Panc1 (cell line): ENCODE measurements around the gene PNMA8A. TPM values are rescaled to one million over a fixed set of nuclear protein-coding genes. Genes with fewer than 3 reads are reported as not detected.

Experiments used
- ATAC-seq: fragments of 200-7000 bp; cut with Tn5 transposase; 2 replicates; pipeline ENCODE4 v1.9.1; 2020; ENCODE audit warnings: mild to moderate bottlenecking, moderate library complexity
- BruUV-seq: library from RNA; stranded (reverse); fragments of 400-500 nt; replicated peaks from 2 replicates; lab custom pipeline; 2021; lab: Mats Ljungman, UMichigan
- CTCF ChIA-PET: fragments of 300-600 bp; sonication (Branson Sonifier 250); formaldehyde crosslinking; loops from one replicate; lab custom pipeline; 2022; ENCODE audit warnings: antibody characterized with exemption; lab: Charles Lee
- POLR2A ChIA-PET: fragments of 300-600 bp; sonication (Branson Sonifier 250); formaldehyde crosslinking; loops from one replicate; lab custom pipeline; 2022; ENCODE audit warnings: antibody characterized with exemption; lab: Charles Lee
- DNase-seq: peaks from one replicate; pipeline ENCODE4 v3.0.0-alpha.2; 2010; ENCODE audit warnings: low read depth, low spot score
- H3K27ac ChIP-seq: 2 replicates; pipeline ENCODE4 v1.5.1; 2011; ENCODE audit warnings: mild to moderate bottlenecking, low read length, inconsistent platforms
- H3K27me3 ChIP-seq: fragments of 200-500 bp; sonication (Bioruptor generic); 2 replicates; pipeline ENCODE4 v1.6.0; 2014; ENCODE audit warnings: low read length, inconsistent platforms; ENCODE audit not compliant: control insufficient read depth, insufficient read depth
- H3K36me3 ChIP-seq: fragments of 200-500 bp; sonication (Bioruptor generic); 2 replicates; pipeline ENCODE4 v1.5.1; 2014; ENCODE audit warnings: inconsistent platforms, mild to moderate bottlenecking, low read length, moderate library complexity; ENCODE audit not compliant: control insufficient read depth, insufficient read depth
- H3K4me1 ChIP-seq: 2 replicates; pipeline ENCODE4 v1.5.1; 2011; ENCODE audit warnings: inconsistent platforms, mild to moderate bottlenecking, low read length, moderate library complexity; ENCODE audit not compliant: control insufficient read depth, insufficient read depth
- H3K4me3 ChIP-seq, 2 experiments: 2 replicates each; pipeline ENCODE4 v1.5.1; 2011 to 2012; ENCODE audit warnings: low read depth in 2 of 2, low read length in 2 of 2, mild to moderate bottlenecking in 2 of 2, inconsistent platforms in 1 of 2, moderate library complexity in 1 of 2
- H3K9me3 ChIP-seq: fragments of 200-500 bp; sonication (Bioruptor generic); 2 replicates; pipeline ENCODE4 v1.5.1; 2014; ENCODE audit warnings: low read depth, mild to moderate bottlenecking, inconsistent platforms, low read length, moderate library complexity; ENCODE audit not compliant: control insufficient read depth, insufficient read depth
- POLR2AphosphoS5 ChIP-seq: IDR thresholded peaks from 2 replicates; pipeline ENCODE4 v1.6.1; 2012; ENCODE audit warnings: mild to moderate bottlenecking, low read depth, low read length, moderate library complexity
- SIN3A ChIP-seq: IDR thresholded peaks from 2 replicates; pipeline ENCODE4 v1.6.1; 2012; ENCODE audit warnings: low read depth, mild to moderate bottlenecking, low read length, moderate library complexity, borderline replicate concordance; ENCODE audit not compliant: insufficient read depth
- TCF7L2 ChIP-seq: IDR thresholded peaks from 2 replicates; pipeline ENCODE4 v1.6.1; 2011; ENCODE audit warnings: mild to moderate bottlenecking, low read depth, low read length, inconsistent platforms
- in situ Hi-C: cut with HindIII; loops from 2 replicates; pipeline ENCODE4 v1.10.0; 2016; ENCODE audit warnings: low sequenced_read_pairs, low pct_unique_long_range_greater_than_20kb
- intact Hi-C: fragments of 100-400 bp; cut with micrococcal nuclease; formaldehyde crosslinking; loops from one replicate; pipeline ENCODE4 v1.10.0; 2022; ENCODE audit not compliant: unreplicated experiment
- total RNA-seq: library from RNA; stranded (reverse); gene quantifications from one replicate; pipeline ENCODE4 v1.2.1, GENCODE V29; 2021; ENCODE audit not compliant: unreplicated experiment
- TF ChIP-seq, protein P1 (sequence below), 2 experiments: IDR thresholded peaks; 2 replicates each; pipeline ENCODE4 v1.6.1; 2011 to 2012; ENCODE audit warnings: low read depth in 2 of 2, control low read depth in 1 of 2, low read length in 1 of 2, mild to moderate bottlenecking in 1 of 2, moderate library complexity in 1 of 2; ENCODE audit not compliant: insufficient read depth in 1 of 2
- TF ChIP-seq, protein P2 (sequence below): fragments of 450-650 bp; IDR thresholded peaks from 2 replicates; pipeline ENCODE4 v1.5.1; 2017; ENCODE audit warnings: mild to moderate bottlenecking

The PNMA8A gene
- total RNA-seq, 1 experiment from 2014 or later: not detected

DNA sequence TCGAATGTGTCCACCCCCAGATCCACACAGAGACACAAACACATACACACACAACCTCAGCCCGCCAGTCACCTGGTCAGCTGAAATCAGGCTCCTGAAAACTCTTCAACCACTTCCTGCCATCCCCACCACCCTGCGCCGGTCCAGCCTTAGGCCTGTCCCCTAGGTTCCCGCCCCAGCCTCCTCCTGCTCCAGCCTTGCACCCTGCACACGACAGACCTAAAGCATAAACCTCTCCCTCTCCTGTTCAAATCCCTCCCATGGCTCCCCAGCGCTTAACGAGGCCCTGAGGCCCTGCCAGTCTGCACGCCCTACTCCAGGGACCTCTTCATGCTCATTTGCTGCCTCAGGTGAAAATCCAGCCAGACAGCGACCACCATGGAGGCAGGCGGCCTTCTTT, 17.2 kb upstream of the PNMA8A start:
- Histone ChIP-seq H3K4me1 (no peaks in the 10 kb centered on the region; the same call in 1 of the 2 replicates), H3K27ac (no peak overlapping the region), H3K36me3 (no peaks in the 10 kb centered on the region), H3K4me3 (no peak overlapping the region), H3K9me3 (no peaks in the 10 kb centered on the region), H3K27me3 (no peaks in the 10 kb centered on the region)
- ChIA-PET POLR2A (interaction anchor here (0.6 kb wide), 1 partner anchor 94 kb away, joined by 9 read pairs; no protein-coding TSS in a partner anchor), CTCF (no interaction called here)
- DNase-seq: no peak
- TF ChIP-seq POLR2AphosphoS5: no peak
- no peak for TF ChIP-seq SIN3A
- TF ChIP-seq, protein P1, sequence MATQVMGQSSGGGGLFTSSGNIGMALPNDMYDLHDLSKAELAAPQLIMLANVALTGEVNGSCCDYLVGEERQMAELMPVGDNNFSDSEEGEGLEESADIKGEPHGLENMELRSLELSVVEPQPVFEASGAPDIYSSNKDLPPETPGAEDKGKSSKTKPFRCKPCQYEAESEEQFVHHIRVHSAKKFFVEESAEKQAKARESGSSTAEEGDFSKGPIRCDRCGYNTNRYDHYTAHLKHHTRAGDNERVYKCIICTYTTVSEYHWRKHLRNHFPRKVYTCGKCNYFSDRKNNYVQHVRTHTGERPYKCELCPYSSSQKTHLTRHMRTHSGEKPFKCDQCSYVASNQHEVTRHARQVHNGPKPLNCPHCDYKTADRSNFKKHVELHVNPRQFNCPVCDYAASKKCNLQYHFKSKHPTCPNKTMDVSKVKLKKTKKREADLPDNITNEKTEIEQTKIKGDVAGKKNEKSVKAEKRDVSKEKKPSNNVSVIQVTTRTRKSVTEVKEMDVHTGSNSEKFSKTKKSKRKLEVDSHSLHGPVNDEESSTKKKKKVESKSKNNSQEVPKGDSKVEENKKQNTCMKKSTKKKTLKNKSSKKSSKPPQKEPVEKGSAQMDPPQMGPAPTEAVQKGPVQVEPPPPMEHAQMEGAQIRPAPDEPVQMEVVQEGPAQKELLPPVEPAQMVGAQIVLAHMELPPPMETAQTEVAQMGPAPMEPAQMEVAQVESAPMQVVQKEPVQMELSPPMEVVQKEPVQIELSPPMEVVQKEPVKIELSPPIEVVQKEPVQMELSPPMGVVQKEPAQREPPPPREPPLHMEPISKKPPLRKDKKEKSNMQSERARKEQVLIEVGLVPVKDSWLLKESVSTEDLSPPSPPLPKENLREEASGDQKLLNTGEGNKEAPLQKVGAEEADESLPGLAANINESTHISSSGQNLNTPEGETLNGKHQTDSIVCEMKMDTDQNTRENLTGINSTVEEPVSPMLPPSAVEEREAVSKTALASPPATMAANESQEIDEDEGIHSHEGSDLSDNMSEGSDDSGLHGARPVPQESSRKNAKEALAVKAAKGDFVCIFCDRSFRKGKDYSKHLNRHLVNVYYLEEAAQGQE (IDR thresholded peaks at IDR 0.05; ENCODE audit: insufficient read depth in 1 of 2, low read depth in 2 of 2, low read length in 1 of 2): no peak
- TF ChIP-seq, protein P2, sequence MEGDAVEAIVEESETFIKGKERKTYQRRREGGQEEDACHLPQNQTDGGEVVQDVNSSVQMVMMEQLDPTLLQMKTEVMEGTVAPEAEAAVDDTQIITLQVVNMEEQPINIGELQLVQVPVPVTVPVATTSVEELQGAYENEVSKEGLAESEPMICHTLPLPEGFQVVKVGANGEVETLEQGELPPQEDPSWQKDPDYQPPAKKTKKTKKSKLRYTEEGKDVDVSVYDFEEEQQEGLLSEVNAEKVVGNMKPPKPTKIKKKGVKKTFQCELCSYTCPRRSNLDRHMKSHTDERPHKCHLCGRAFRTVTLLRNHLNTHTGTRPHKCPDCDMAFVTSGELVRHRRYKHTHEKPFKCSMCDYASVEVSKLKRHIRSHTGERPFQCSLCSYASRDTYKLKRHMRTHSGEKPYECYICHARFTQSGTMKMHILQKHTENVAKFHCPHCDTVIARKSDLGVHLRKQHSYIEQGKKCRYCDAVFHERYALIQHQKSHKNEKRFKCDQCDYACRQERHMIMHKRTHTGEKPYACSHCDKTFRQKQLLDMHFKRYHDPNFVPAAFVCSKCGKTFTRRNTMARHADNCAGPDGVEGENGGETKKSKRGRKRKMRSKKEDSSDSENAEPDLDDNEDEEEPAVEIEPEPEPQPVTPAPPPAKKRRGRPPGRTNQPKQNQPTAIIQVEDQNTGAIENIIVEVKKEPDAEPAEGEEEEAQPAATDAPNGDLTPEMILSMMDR: no peak
- no peak for TF ChIP-seq TCF7L2
- in situ Hi-C loops: no loop called here
- intact Hi-C loops: no loop called here
- 0 out of 2 replicates have a peak, but pooled peaks have one; percentile 41 for ATAC-seq
- no TSS peak for BruUV-seq

DNA sequence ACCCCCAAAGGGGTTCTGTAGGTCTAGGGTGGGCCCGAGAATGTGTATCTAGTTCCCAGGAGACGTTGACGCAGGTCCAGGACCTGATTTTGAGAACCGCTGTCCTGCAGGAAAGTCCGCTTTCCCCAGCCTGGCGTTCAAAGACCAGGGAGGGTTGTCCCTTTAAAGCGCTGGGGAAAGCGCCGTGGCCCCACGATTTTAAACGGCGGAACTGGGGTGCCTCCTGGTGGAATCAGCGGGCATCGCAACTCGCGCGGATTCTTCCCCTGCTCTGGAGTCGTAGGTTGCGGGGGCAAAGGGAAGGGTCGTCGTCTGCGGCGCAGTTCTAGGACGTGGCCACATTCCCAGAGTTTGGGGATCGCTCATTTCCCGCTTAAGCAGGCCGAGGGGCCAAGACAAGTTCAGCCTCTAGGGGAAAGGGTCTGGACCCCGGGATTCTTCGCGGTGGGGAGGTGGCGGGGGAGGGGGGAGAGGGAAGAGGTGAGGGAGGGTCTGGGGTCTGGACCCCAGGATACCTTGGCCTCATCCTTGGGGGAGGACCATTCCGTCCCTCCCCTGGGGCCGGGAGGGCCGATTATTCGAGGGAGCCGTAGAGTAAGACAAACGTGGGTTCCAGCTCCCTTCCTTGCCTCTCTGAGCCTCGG, 16.6 kb upstream of the PNMA8A start:
- Histone ChIP-seq H3K4me1 (no peaks in the 10 kb centered on the region; the same call in 1 of the 2 replicates), H3K4me3 (peak overlapping the region; percentile 15 to 33; a peak in 3 of 4 replicates), H3K9me3 (no peaks in the 10 kb centered on the region), H3K36me3 (no peaks in the 10 kb centered on the region), H3K27ac (no peak overlapping the region), H3K27me3 (no peaks in the 10 kb centered on the region)
- in situ Hi-C loops: no loop called here
- BruUV-seq: no TSS peak
- ChIA-PET CTCF (no interaction called here), POLR2A (interaction anchor here (0.6 kb wide), 1 partner anchor 93 kb away, joined by 9 read pairs; no protein-coding TSS in a partner anchor)
- TF ChIP-seq SIN3A: no peak
- TF ChIP-seq, protein P2: peak; percentile 87
- TF ChIP-seq, protein P1 (IDR thresholded peaks at IDR 0.05; ENCODE audit: insufficient read depth in 1 of 2, low read depth in 2 of 2, low read length in 1 of 2): no peak
- ATAC-seq: peak; percentile 87
- DNase-seq: peak; percentile 27
- intact Hi-C loops: loop anchor here (2.0 kb wide), 1 partner anchor 93 kb away; no protein-coding TSS in a partner anchor
